ENCODE measurements around the gene SLC38A2.
"Not testable (repeated sequence)": the region's sequence is repeated elsewhere in the genome, so short reads cannot be mapped to it uniquely, and the experiment has no call there.

Gene SLC38A2

GRCh38 chr12:46399461-46400248 lies 27.1 kb upstream of the SLC38A2 start:
- peak; percentile 75 for DNase-seq (ENCODE audit: low read depth, low spot score)
- not testable (repeated sequence) for H3K4me3 ChIP-seq (ENCODE audit: low read length)

GRCh38 chr12:46396826-46397225 lies 24.3 kb upstream of the SLC38A2 start:
- no peak overlapping the region for H3K4me3 ChIP-seq (ENCODE audit: low read length)
- DNase-seq (ENCODE audit: low read depth, low spot score), result no peak

- DNase-seq (ENCODE audit: low read depth, low spot score), result no peak
- H3K4me3 ChIP-seq (ENCODE audit: low read length), result no peak overlapping the region
These were observed 22.8 kb upstream of the SLC38A2 start for GRCh38 chr12:46395388-46395787.

- no peak overlapping the region for H3K4me3 ChIP-seq (ENCODE audit: low read length)
- no peak for DNase-seq (ENCODE audit: low read depth, low spot score)
These were observed 19.1 kb upstream of the SLC38A2 start for GRCh38 chr12:46391630-46392029.

- DNase-seq (ENCODE audit: low read depth, low spot score), result no peak
- no peak overlapping the region for H3K4me3 ChIP-seq (ENCODE audit: low read length)
These were observed 18.3 kb upstream of the SLC38A2 start for GRCh38 chr12:46390881-46391280.

GRCh38 chr12:46390304-46390703 lies 17.7 kb upstream of the SLC38A2 start:
- DNase-seq (ENCODE audit: low read depth, low spot score), result no peak
- no peak overlapping the region for H3K4me3 ChIP-seq (ENCODE audit: low read length)

GRCh38 chr12:46389031-46389616 lies 16.6 kb upstream of the SLC38A2 start:
- DNase-seq (ENCODE audit: low read depth, low spot score), result no peak

GRCh38 chr12:46388427-46389021 lies 16.0 kb upstream of the SLC38A2 start:
- H3K4me3 ChIP-seq (ENCODE audit: low read length), result no peak overlapping the region
- DNase-seq (ENCODE audit: low read depth, low spot score), result no peak

More at GRCh38 chr12:46389031-46389616, 16.6 kb upstream of the SLC38A2 start:
- no peak overlapping the region for H3K4me3 ChIP-seq (ENCODE audit: low read length)

GRCh38 chr12:46387670-46388069 lies 15.1 kb upstream of the SLC38A2 start:
- DNase-seq (ENCODE audit: low read depth, low spot score), result peak; percentile 42
- H3K4me3 ChIP-seq (ENCODE audit: low read length), result peak overlapping the region; percentile 31

GRCh38 chr12:46386877-46387629 lies 14.5 kb upstream of the SLC38A2 start:
- DNase-seq (ENCODE audit: low read depth, low spot score), result no peak
- H3K4me3 ChIP-seq (ENCODE audit: low read length), result peak overlapping the region; percentile 31

GRCh38 chr12:46386360-46386867 lies 13.8 kb upstream of the SLC38A2 start:
- H3K4me3 ChIP-seq (ENCODE audit: low read length), result no peak overlapping the region
- no peak for DNase-seq (ENCODE audit: low read depth, low spot score)

GRCh38 chr12:46385438-46385837 lies 12.9 kb upstream of the SLC38A2 start:
- H3K4me3 ChIP-seq (ENCODE audit: low read length), result no peak overlapping the region
- no peak for DNase-seq (ENCODE audit: low read depth, low spot score)

- DNase-seq (ENCODE audit: low read depth, low spot score), result no peak
- peak overlapping the region; percentile 84 for H3K4me3 ChIP-seq (ENCODE audit: low read length)
These were observed 12.1 kb upstream of the SLC38A2 start for GRCh38 chr12:46384451-46385309.

GRCh38 chr12:46383654-46384450 lies 11.3 kb upstream of the SLC38A2 start:
- peak overlapping the region; percentile 84 for H3K4me3 ChIP-seq (ENCODE audit: low read length)
- peak; percentile 50 for DNase-seq (ENCODE audit: low read depth, low spot score)

- H3K4me3 ChIP-seq (ENCODE audit: low read length), result peak overlapping the region; percentile 84
These were observed 10.5 kb upstream of the SLC38A2 start for GRCh38 chr12:46382964-46383653.

GRCh38 chr12:46382408-46382963 lies 9.9 kb upstream of the SLC38A2 start:
- no peak for DNase-seq (ENCODE audit: low read depth, low spot score)
- H3K4me3 ChIP-seq (ENCODE audit: low read length), result peak overlapping the region; percentile 59

More at GRCh38 chr12:46382964-46383653, 10.5 kb upstream of the SLC38A2 start:
- DNase-seq (ENCODE audit: low read depth, low spot score), result peak; percentile 95

- H3K4me3 ChIP-seq (ENCODE audit: low read length), result no peak overlapping the region
- no peak for DNase-seq (ENCODE audit: low read depth, low spot score)
These were observed 8.3 kb upstream of the SLC38A2 start for GRCh38 chr12:46380881-46381280.
